ENCODE results near the gene YIF1A. TPM values are rescaled to one million over a fixed set of nuclear protein-coding genes. Genes with fewer than 3 reads are reported as not detected.
A peak's percentile ranks its signal among the peaks of the same experiment; 100 is the strongest.

YIF1A gene
- total RNA-seq, 2 experiments from 2014 or later, result 57.4 to 64.0 TPM

- H3K4me1 Mint-ChIP-seq (ENCODE audit: low read depth), result peaks cover 35% of the 10 kb centered on the region
- H3K27me3 Mint-ChIP-seq, result no peaks in the 10 kb centered on the region
- POLR2A ChIA-PET, result interaction anchor here (1.0 to 4.7 kb wide), 4 partner anchors 13 to 17 kb away, joined by 3 to 38 read pairs (median 6); partner anchors contain the start of genes BRMS1 and CD248
- no peaks in the 10 kb centered on the region for H3K9me3 Mint-ChIP-seq
- intact Hi-C loops (cut with micrococcal nuclease), result no loop called here
- ATAC-seq, result no peak
- TF ChIP-seq CTCF (IDR thresholded peaks at IDR 0.05), result no peak
- no peak for DNase-seq
- H3K36me3 Mint-ChIP-seq (ENCODE audit: low read depth), result peaks cover 10% of the 10 kb centered on the region
- H3K4me3 Mint-ChIP-seq, result no peak overlapping the region
- no peak overlapping the region for H3K27ac Mint-ChIP-seq
- CTCF ChIA-PET, result interaction anchor here (1.4 to 8.7 kb wide), 2 partner anchors 19 to 44 kb away, joined by 3 to 133 read pairs; partner anchors contain the start of genes CD248 and YIF1A
These were observed 43.7 kb upstream of the YIF1A start for GRCh38 chr11:66332371-66333219.

GRCh38 chr11:66331542-66332370 is 42.8 kb upstream of the YIF1A start:
- ATAC-seq (no peak), DNase-seq (no peak)
- H3K4me1 Mint-ChIP-seq (ENCODE audit: low read depth), result peaks cover 34% of the 10 kb centered on the region
- CTCF ChIA-PET, result interaction anchor here (0.9 to 8.7 kb wide), 3 partner anchors 18 to 54 kb away, joined by 3 to 133 read pairs (median 3); partner anchors contain the start of genes CD248 and YIF1A
- POLR2A ChIA-PET, result interaction anchor here (1.0 to 1.8 kb wide), 4 partner anchors 13 to 20 kb away, joined by 3 to 9 read pairs (median 3); partner anchors contain the start of gene BRMS1
- no peak for TF ChIP-seq CTCF (IDR thresholded peaks at IDR 0.05)
- intact Hi-C loops (cut with micrococcal nuclease), result no loop called here
- no peaks in the 10 kb centered on the region for H3K27me3 Mint-ChIP-seq
- H3K27ac Mint-ChIP-seq, result no peak overlapping the region
- H3K9me3 Mint-ChIP-seq, result no peaks in the 10 kb centered on the region
- peaks cover 1% of the 10 kb centered on the region for H3K36me3 Mint-ChIP-seq (ENCODE audit: low read depth)
- H3K4me3 Mint-ChIP-seq, result no peak overlapping the region

- CTCF ChIA-PET, result interaction anchor here (0.9 to 8.7 kb wide), 3 partner anchors 17 to 66 kb away, joined by 3 to 133 read pairs (median 4); partner anchors contain the start of gene CD248
- ATAC-seq (no peak), DNase-seq (no peak)
- no peaks in the 10 kb centered on the region for H3K27me3 Mint-ChIP-seq
- H3K27ac Mint-ChIP-seq, result no peak overlapping the region
- TF ChIP-seq CTCF (IDR thresholded peaks at IDR 0.05), result no peak
- intact Hi-C loops (cut with micrococcal nuclease), result no loop called here
- H3K4me3 Mint-ChIP-seq, result no peak overlapping the region
- peaks cover 33% of the 10 kb centered on the region for H3K4me1 Mint-ChIP-seq (ENCODE audit: low read depth)
- POLR2A ChIA-PET, result interaction anchor here (1.3 kb wide), 1 partner anchor 19 kb away, joined by 3 read pairs; no protein-coding TSS in a partner anchor
- no peaks in the 10 kb centered on the region for H3K36me3 Mint-ChIP-seq (ENCODE audit: low read depth)
- no peaks in the 10 kb centered on the region for H3K9me3 Mint-ChIP-seq
These were observed 42.0 kb upstream of the YIF1A start for GRCh38 chr11:66330931-66331330.

- no peak for ATAC-seq
- no peaks in the 10 kb centered on the region for H3K27me3 Mint-ChIP-seq
These were observed 40.3 kb upstream of the YIF1A start for GRCh38 chr11:66329165-66329673.

More at GRCh38 chr11:66329165-66329673, 40.3 kb upstream of the YIF1A start:
- H3K9me3 Mint-ChIP-seq, result no peaks in the 10 kb centered on the region
- intact Hi-C loops (cut with micrococcal nuclease), result no loop called here
- ChIA-PET POLR2A (interaction anchor here (0.9 kb wide), 1 partner anchor 11 kb away, joined by 3 read pairs; no protein-coding TSS in a partner anchor), CTCF (interaction anchor here (0.9 to 8.7 kb wide), 6 partner anchors 10 to 59 kb away, joined by 3 to 133 read pairs (median 4); partner anchors contain the start of genes BRMS1 and CD248)
- DNase-seq, result no peak
- TF ChIP-seq CTCF (IDR thresholded peaks at IDR 0.05), result no peak
- H3K4me1 Mint-ChIP-seq (ENCODE audit: low read depth), result peaks cover 42% of the 10 kb centered on the region
- H3K36me3 Mint-ChIP-seq (ENCODE audit: low read depth), result no peaks in the 10 kb centered on the region
- H3K4me3 Mint-ChIP-seq, result no peak overlapping the region
- H3K27ac Mint-ChIP-seq, result peak overlapping the region; percentile 79

Measured in activated CD8-positive, alpha-beta T cell treated with anti-CD3 and anti-CD28 coated beads for 36 hours (primary cell).